ENCODE data around the gene DEGS2.

DNA sequence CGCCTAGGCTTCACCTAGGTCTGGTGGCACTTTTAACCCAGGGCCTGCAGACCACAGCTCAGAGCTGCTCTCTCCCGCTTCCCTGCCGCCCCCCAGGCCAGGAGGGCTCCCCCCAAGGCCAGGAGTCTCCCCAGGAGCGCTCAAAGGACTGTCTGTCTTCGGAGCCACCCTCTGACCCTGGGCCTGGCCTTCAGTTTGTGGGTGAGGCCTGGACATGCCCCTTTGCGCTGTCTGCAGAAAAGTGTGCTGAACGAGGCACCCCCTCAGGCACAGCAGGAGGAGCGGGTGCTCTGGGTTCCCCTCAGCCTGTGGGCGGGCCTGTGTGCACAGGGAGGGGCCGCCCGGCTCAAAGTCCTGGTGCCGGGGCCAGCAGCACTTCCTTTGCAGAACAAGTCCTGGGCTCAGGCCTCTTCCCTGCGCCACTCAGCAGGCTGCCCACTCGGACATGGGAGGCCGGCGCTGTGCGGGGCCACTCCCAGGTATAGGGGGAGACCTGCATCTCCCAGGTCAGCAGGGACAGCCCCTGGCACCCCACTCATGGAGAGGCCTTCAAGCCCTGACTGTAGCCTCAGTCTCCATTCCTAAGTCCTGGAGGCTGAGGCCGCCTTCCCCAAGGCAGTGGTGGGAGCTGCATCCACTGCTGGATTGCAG lies 14.3 kb downstream of the DEGS2 start:
- no peak for TF ChIP-seq CTCF (conservative IDR thresholded peaks at IDR 0.05 in 1 of 2, IDR thresholded peaks at IDR 0.05 in 1 of 2; ENCODE audit: extremely low read depth in 1 of 2, insufficient read depth in 1 of 2, low read depth in 1 of 2, low read length in 2 of 2)
- no peak for TF ChIP-seq EZH2 (IDR thresholded peaks at IDR 0.05; ENCODE audit: borderline replicate concordance, low read length)
